T-helper 9 cell (primary cell): Measurements from ENCODE around the gene SKA2.
"Not testable (repeated sequence)": the region's sequence is repeated elsewhere in the genome, so short reads cannot be mapped to it uniquely, and the experiment has no call there.

Experiments
- DNase-seq: peaks from one replicate; pipeline ENCODE4 v3.0.0-alpha.2; 2020
- total RNA-seq, 2 donors: gene quantifications; one replicate each; lab custom pipeline; 2026; lab: John Stamatoyannopoulos, UW

Gene SKA2
- total RNA-seq = 10.9 to 30.1 reads per million in 2 donors

GRCh38 chr17:59154721-59155438 lies at the start of gene SKA2:
Gene SKA2 (minus strand): TSS chr17:59155186. CDS start chr17:59155163, 23 bp downstream.
- DNase-seq = peak; percentile 90

GRCh38 chr17:59202320-59202719 lies 47.3 kb upstream of the SKA2 start:
- DNase-seq = no peak

- DNase-seq = no peak
These were observed 44.4 kb upstream of the SKA2 start for GRCh38 chr17:59199398-59199797.

GRCh38 chr17:59193336-59193862 lies 38.4 kb upstream of the SKA2 start:
- no peak for DNase-seq

GRCh38 chr17:59190806-59191205 lies 35.8 kb upstream of the SKA2 start:
- DNase-seq = no peak

GRCh38 chr17:59186850-59187249 lies 31.9 kb upstream of the SKA2 start:
- DNase-seq = no peak

GRCh38 chr17:59185997-59186396 lies 31.0 kb upstream of the SKA2 start:
- DNase-seq = no peak

- no peak for DNase-seq
These were observed 26.5 kb upstream of the SKA2 start for GRCh38 chr17:59181481-59181880.

GRCh38 chr17:59180626-59181025 lies 25.6 kb upstream of the SKA2 start:
- no peak for DNase-seq

GRCh38 chr17:59179601-59180000 lies 24.6 kb upstream of the SKA2 start:
- DNase-seq = not testable (repeated sequence)

- DNase-seq = no peak
These were observed 23.4 kb upstream of the SKA2 start for GRCh38 chr17:59178266-59178985.

- DNase-seq = no peak
These were observed 20.1 kb upstream of the SKA2 start for GRCh38 chr17:59175076-59175475.

- no peak for DNase-seq
These were observed 19.7 kb upstream of the SKA2 start for GRCh38 chr17:59174671-59175070.

GRCh38 chr17:59172436-59173004 lies 17.5 kb upstream of the SKA2 start:
- DNase-seq = no peak

GRCh38 chr17:59167571-59168001 lies 12.6 kb upstream of the SKA2 start:
- no peak for DNase-seq

- peak; percentile 17 for DNase-seq
These were observed 11.0 kb upstream of the SKA2 start for GRCh38 chr17:59165933-59166342.

GRCh38 chr17:59161477-59161876 lies 6.5 kb upstream of the SKA2 start:
- no peak for DNase-seq

GRCh38 chr17:59160157-59161025 lies 5.4 kb upstream of the SKA2 start:
- no peak for DNase-seq

GRCh38 chr17:59155439-59156177 lies 622 bp upstream of the SKA2 start, which contains the start of gene PRR11:
Gene PRR11 (plus strand): TSS chr17:59155746. CDS start chr17:59169753, 14,007 bp downstream.
- peak; percentile 83 for DNase-seq

GRCh38 chr17:59154292-59154720 lies 680 bp downstream of the SKA2 start:
- DNase-seq = peak; percentile 5

GRCh38 chr17:59152925-59153324 lies 2.1 kb downstream of the SKA2 start:
- DNase-seq = no peak

- no peak for DNase-seq
These were observed 3.4 kb downstream of the SKA2 start for GRCh38 chr17:59151591-59151990.
